Measurements from ENCODE around the gene ASB7.

DNA sequence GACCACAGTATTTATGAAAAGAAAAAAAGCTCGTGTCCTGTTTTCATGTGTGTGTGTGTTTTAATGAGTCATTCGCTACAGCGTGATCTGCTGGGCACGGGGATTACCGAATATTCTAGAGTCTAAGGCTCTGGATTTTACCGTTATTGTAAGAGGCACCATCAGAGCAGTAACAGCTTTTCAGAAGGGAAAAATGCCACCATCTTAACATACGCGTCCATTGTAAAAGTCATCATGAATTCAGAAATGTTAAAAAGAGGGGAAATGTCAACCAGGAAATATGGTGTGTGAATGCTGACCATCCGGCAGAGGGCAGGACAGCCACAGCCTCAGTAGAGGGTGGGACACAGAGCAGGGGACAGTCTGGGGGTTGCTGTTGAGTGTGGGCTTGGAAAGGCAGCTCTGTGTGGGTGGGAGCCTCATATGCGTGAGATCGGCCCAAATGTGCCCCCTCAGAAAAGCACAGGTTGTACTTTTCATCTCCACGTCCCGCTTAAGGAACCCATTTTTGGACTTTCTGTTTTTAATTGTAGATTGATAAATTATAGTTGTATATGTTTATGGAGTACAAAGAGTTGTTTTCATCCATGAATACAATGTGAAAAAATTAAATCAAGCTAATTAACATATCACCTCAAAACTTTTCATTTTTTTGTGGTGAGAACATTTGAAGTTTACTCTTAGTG lies 69.6 kb downstream of the ASB7 start:
- no peak for TF ChIP-seq EZH2phosphoT487 (IDR thresholded peaks at IDR 0.05; ENCODE audit: insufficient read depth, low read depth)
- TF ChIP-seq EZH2 (IDR thresholded peaks at IDR 0.05; ENCODE audit: insufficient read depth, poor library complexity, severe bottlenecking) = no peak
